GM21515 (cell line): ENCODE measurements around the gene OBSCN.

Experiments used
- ATAC-seq: cut with Tn5 transposase; IDR thresholded peaks from one replicate; pipeline ENCODE4 v1.9.1; 2021; ENCODE audit not compliant: unreplicated experiment

The OBSCN gene

DNA sequence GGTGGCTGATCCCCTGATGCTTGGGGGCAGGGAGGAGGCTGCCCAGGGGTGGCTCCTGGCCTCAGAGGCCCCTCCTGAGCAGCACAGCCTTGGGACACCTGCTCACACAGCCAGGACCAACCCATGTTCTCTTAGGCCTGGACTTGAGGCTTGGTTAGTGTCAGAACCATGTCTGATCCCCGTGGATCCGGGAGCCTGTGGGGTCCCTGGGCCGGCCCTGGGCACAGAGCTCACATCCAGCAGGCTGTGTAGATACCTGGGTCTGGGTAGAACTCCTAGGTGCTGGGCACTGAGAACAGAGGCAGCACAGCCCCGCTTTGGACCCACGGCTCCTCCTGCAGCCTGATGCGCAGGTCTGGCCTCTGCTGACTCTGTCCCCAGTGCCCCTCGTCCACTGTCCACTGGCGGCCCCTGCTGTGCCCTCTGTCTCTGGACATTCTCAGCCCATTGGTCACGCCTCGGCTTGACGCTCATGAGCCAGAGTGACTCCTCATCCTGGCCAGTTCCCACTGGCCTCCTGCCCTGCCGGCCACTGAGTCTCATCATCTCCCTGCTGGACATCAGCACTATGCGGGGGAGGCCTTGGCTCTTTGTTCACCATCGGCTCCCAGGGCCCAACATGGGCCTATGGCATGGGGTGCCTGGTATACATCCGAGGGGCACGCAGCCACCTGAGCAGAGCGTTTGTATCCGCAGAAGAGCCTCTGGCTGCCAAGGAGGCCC is 128.6 kb downstream of the OBSCN start:
- ATAC-seq, result no peak

DNA sequence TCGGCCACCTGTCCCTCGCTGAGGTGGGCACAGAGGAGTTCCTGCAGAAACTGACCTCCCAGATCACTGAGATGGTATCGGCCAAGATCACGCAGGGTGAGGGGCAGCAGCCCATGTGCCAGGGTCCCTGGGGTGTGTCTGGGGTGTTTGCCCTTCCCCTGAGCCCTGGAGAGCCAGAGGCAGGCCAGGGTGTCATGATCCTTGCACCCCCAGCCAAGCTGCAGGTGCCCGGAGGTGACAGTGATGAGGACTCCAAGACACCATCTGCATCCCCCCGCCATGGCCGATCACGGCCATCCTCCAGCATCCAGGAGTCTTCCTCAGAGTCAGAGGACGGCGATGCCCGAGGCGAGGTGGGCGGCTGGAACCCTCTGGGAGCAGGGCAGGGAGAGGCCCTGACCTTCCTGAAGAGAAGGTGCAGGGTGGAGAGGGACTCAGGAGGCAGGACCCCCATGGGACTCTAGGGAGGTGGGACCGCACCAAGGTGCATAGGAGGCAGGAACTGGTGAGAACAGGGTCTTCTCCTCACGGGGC is 129.3 kb downstream of the OBSCN start:
- ATAC-seq, result no peak

DNA sequence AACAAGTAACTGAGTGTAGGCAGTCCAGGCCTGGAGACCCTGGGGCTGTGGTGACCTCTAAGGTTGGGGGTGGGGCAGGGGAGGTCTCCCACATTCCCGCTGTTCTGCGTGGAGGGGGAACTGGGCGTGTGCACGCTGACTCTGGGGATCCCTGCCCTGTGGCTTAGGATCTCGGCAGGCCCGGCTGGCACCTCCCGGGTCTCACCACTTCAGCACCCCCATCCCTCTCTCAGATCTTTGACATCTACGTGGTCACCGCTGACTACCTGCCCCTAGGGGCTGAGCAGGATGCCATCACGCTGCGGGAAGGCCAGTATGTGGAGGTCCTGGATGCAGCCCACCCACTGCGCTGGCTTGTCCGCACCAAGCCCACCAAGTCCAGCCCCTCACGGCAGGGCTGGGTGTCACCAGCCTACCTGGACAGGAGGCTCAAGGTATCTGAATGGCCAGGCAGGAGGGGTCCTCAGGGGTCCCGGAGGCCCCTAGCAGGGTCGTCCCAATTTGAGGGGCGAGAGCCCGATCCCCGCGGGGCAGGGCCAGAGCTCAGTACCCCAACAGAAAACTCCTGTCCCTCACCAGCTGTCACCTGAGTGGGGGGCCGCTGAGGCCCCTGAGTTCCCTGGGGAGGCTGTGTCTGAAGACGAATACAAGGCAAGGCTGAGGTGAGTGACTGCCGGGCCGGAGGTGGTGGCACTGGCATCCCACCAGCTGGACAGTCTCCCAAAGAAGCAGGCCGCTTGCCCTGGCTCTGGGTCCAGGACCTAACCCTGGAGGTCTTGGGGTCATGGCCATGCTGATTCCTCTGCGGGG is 130.1 kb downstream of the OBSCN start:
- no peak for ATAC-seq

DNA sequence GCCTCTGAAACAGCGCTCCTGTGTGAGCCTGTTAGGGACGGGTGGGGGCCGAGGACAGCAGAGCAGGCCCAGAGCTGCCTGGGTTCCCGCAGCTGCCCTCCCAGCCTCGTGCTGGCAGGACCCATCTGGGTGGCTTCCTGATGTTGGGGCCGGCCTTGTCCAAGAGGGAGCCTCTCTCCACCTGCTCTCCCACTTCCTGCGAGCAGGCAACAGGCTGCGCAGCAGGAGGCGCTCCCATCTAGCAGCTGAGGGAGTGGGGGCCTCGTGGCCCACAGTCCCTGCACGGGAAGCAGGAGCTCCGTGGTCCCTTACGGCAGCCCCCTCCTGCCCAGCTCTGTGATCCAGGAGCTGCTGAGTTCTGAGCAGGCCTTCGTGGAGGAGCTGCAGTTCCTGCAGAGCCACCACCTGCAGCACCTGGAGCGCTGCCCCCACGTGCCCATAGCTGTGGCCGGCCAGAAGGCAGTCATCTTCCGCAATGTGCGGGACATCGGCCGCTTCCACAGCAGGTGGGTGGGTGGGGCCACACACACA is 130.7 kb downstream of the OBSCN start:
- no peak for ATAC-seq

- ATAC-seq, result no peak
Measured at GRCh38 chr1:228339059-228339704, 131.3 kb downstream of the OBSCN start.

GRCh38 chr1:228339766-228340685 is 132.2 kb downstream of the OBSCN start:
- ATAC-seq, result no peak

DNA sequence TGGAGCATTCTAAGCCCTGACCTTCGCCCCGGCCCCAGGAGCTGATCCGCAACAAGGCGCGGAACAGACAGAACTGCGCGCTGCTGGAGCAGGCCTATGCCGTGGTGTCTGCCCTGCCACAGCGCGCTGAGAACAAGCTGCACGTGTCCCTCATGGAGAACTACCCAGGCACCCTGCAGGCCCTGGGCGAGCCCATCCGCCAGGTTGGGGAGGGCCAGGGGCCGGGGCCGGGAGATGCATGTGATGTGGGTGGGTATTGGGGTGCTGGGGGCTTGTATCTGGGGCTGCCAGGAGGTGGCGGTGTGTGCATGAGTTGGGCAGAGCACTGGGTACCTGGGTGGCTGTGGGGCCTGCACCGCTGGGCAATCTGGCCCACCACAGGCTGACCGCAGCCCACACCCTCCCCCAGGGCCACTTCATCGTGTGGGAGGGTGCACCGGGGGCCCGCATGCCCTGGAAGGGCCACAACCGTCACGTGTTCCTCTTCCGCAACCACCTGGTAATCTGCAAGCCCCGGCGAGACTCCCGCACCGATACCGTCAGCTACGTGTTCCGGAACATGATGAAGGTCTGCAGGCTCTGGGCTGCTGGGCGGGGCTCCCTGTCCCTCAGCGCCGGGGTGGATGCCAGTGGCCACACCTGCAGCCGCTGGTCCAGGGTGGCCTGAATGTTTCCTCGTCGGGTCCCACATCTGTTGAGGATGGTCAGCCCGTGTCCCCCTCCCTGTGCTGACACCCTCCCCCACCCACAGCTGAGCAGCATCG is 133.0 kb downstream of the OBSCN start:
- no peak for ATAC-seq

GRCh38 chr1:228341450-228341813 is 133.6 kb downstream of the OBSCN start:
- ATAC-seq, result no peak

DNA sequence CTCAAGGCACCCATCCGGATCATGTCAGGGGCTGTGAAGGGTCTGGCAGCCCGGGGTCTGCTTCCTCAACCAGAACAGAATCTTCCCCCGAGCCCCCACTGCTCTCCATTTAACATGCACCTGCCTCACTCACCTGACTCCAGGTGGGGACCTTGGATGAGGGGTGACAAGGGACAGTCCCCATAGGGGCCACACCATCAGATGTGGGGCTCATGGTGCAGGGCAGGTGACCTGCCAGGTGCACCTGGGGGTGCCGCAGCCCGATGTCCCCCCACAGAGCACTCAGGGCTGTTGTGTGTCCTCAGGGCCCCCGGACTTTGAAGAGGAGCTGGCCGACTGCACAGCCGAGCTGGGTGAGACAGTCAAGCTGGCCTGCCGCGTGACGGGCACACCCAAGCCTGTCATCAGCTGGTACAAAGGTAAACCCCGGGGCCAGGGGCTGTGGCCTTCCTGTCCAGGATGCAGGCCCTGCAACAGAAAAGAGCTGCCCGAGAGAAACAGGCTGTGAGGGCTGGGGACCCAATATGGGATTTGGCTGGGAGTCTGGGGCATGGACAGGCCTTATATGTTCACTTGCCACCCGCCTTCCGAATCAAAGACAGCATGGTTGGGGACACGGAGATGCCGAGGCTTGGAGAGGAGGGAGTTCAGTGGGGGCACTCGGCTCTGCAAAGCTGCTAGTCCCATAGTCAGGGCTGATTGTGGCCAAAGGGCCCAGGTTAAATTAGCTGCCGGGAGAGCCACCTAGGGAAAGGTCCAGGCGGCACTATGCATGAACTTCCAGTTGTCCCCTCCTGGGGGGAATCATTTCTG is 134.2 kb downstream of the OBSCN start:
- ATAC-seq, result no peak

GRCh38 chr1:228342627-228343190 is 134.9 kb downstream of the OBSCN start:
- no peak for ATAC-seq

DNA sequence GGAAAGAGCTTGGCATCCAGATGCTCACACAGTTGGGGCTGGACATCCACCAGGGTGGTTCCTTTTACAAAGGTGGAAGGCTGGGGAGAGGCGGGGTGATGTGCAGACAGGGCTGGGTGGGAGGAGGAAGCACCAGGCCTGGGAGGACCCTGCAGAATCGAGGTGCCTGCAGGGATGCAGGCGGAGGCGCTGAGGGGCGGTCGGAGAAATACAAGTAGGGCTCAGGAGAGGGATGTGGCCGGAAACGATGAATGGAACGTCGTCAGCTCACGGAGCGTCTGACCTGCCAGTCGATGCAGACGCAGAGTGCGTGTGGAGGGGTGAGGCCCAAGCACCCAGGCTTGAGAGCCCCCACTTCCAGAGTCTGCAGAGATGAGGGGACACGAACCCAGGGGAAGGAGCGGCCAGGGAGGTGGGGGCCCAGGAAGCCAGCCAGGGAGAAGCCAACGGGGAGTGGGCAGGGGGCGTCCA is 135.4 kb downstream of the OBSCN start:
- ATAC-seq, result no peak

GRCh38 chr1:228344631-228345072 is 136.8 kb downstream of the OBSCN start:
- ATAC-seq, result no peak

DNA sequence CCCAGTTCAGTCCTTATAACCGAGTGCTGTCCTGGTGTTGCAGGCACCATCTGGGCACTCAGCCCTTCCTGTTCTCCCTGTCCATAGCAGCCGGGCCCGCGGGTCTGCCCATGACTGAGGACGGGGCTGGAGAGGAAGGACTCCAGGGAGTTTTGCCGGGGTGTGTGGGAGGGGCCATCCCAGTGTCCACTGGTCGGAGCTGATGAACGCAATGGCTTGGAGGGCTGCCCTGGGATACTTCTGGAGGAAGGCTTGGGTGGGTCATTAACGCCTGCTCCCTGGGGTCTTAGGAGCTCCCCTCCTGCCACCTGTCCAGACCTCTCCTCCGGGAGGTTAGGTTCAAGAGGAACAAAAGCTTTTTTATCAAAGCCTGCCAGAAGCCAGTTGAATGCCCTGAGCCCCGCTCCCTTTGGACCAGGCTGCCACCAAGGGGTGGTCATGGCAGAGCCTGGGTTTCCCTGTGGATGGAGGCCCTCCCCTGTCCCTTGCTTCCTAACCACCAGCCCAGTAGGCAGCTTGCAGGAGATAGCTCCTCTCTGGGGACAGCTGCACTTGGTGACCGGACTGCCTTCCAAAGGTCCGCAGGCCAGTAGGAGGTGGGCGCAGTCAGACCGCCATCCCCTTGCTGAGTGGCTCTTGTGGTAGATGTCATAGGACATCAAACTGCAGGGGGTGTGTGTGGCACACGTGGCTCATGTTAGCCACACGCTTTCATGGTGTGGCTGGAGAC is 137.5 kb downstream of the OBSCN start:
- ATAC-seq, result no peak

DNA sequence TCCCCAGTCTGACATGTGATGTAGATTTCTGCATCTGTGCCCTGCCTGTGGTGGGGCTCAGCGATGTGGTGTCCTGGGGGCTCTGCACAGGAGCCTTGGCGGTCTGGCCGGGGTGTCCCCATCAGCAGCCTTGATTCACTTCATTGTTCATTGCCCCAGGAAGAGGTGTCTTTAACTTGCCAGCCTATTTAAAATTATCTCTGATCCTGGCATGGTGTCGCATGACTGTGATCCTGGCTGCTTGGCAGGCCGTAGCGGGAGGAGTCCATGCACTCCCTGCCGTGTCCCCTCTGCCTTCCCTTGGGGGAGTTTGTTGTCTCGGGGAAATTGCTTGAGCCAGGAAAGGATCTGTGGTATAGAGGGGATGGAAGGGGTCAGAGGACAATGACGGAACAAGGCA is 138.9 kb downstream of the OBSCN start:
- no peak for ATAC-seq

- ATAC-seq, result no peak
Measured at GRCh38 chr1:228347181-228347580, 139.3 kb downstream of the OBSCN start.

- ATAC-seq, result no peak
Measured at GRCh38 chr1:228348708-228349467, 141.0 kb downstream of the OBSCN start.

DNA sequence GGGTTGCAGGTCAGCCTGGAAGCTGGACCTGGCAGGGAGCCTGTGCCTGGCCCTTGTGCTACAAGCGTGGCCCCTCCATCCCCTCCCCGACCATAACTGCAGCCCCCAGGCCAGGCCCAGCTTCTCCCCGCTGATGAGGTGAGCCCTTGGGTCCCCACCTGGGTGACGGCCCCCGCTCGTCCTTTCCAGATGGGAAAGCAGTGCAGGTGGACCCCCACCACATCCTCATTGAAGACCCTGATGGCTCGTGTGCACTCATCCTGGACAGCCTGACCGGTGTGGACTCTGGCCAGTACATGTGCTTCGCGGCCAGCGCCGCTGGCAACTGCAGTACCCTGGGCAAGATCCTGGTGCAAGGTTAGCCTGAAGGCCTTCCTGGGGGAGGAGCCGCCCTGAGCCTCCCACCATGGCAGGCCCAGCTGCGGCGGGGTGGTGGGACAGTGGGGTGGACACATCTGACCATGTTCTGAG is 141.9 kb downstream of the OBSCN start:
- no peak for ATAC-seq
